Spinal cord (tissue), 10 donors: ENCODE measurements around the gene ZCCHC8. TPM values are rescaled to one million over a fixed set of nuclear protein-coding genes. Genes with fewer than 3 reads are reported as not detected.

Source experiments
- DNase-seq, 6 donors: peaks; one replicate each; pipeline versions ENCODE4 v3.0.0 to v3.0.0-alpha.2; 2013 to 2015; ENCODE audit warnings: low spot score in 6 of 6, low read depth in 4 of 6
- H3K27ac ChIP-seq: one replicate; pipeline ENCODE4 v1.5.1; 2013; ENCODE audit warnings: low read depth, low read length, control low read depth
- H3K27me3 ChIP-seq: one replicate; pipeline ENCODE4 v1.6.1; 2013; ENCODE audit warnings: low read length; ENCODE audit not compliant: control insufficient read depth, insufficient read depth
- H3K36me3 ChIP-seq: one replicate; pipeline ENCODE4 v1.6.1; 2013; ENCODE audit warnings: low read length; ENCODE audit not compliant: control insufficient read depth, insufficient read depth
- H3K4me1 ChIP-seq: one replicate; pipeline ENCODE4 v1.6.1; 2013; ENCODE audit warnings: low read length; ENCODE audit not compliant: control insufficient read depth, insufficient read depth
- H3K4me3 ChIP-seq: one replicate; pipeline ENCODE4 v1.5.1; 2013; ENCODE audit warnings: low read depth, low read length, control low read depth
- H3K9me3 ChIP-seq: one replicate; pipeline ENCODE4 v1.6.1; 2013; ENCODE audit warnings: low read length; ENCODE audit not compliant: control insufficient read depth, insufficient read depth
- WGBS: methylation state at CpG from one replicate; pipeline ENCODE4 v1.1.5; 2013; ENCODE audit warnings: missing lambda C conversion rate; ENCODE audit not compliant: insufficient coverage; 5-methylcytosine and 5-hydroxymethylcytosine counted together
- polyA plus RNA-seq, 2 donors: library from polyadenylated mRNA; unstranded; fragments of 120-200 nt; gene quantifications; one replicate each; pipeline ENCODE4 v1.2.1, GENCODE V29; 2013; ENCODE audit not compliant: insufficient read length in 2 of 2
- small RNA-seq: library from RNA; depleted of rRNA; stranded (forward); fragments of <200 nt; gene quantifications from one replicate; pipeline ENCODE3, GENCODE V24; 2014; ENCODE audit warnings: low replicate concordance
- total RNA-seq, 2 donors: library from RNA; depleted of rRNA in 1 of 2; stranded (reverse); fragments of 120-200 nt in 1 of 2; fragments of >200 nt in 1 of 2; gene quantifications; one replicate each; pipeline versions ENCODE4 v1.2.3 to v1.2.4, GENCODE V29; 2013 to 2014
- donor health status: healthy.

Gene ZCCHC8
- total and polyA plus RNA-seq, 4 donors, result 25.7 to 40.3 (median 31.3) TPM

GRCh38 chr12:122421821-122422729 is 78.7 kb downstream of the ZCCHC8 start, which contains the start of gene CLIP1:
TSS of gene CLIP1 (minus strand) at chr12:122422669. CDS start at chr12:122380452, 42,217 bp downstream.
- peak within 1 kb of the TSS; percentile 87 for H3K4me3 ChIP-seq
- H3K36me3 ChIP-seq, result peaks cover under 1% of the 10 kb centered on the region
- H3K4me1 ChIP-seq, result peaks cover 25% of the 10 kb centered on the region
- peak within 1 kb of the TSS; percentile 96 for H3K27ac ChIP-seq
- under 1% methylated on average over 118 of the region's 118 CpGs for WGBS
- DNase-seq, result peak in 4 of 6 donors; percentile 23 to 85 (median 56)
- no peaks in the 10 kb centered on the region for H3K9me3 ChIP-seq
- H3K27me3 ChIP-seq, result no peaks in the 10 kb centered on the region

Small RNA genes within 50 kb of the gene (small RNA-seq; reads per million reads assigned to genes)
- not detected for gene RF00411

Other genes starting within 250 kb of the ZCCHC8 start
- gene VPS33A, start 234.4 kb downstream of the ZCCHC8 start, total RNA-seq, result 10 to 100 TPM; 19.5 to 29.2 TPM
- 10 to 100 TPM; 23.2 TPM for gene VPS33A, start 234.4 kb downstream of the ZCCHC8 start, polyA plus RNA-seq
- gene CLIP1, start 78.3 kb downstream of the ZCCHC8 start, total RNA-seq, result 10 to 100 TPM; 52.1 to 53.6 TPM
- gene CLIP1, start 78.3 kb downstream of the ZCCHC8 start, polyA plus RNA-seq, result 10 to 100 TPM; 52.2 to 53.6 TPM
- gene RSRC2, start 26.0 kb upstream of the ZCCHC8 start, total RNA-seq, result 10 to 100 TPM; 75.4 to 98.2 TPM
- 100 to 1,000 TPM; 148 to 159 TPM for gene RSRC2, start 26.0 kb upstream of the ZCCHC8 start, polyA plus RNA-seq
- 10 to 100 TPM; 27.2 to 27.9 TPM for gene KNTC1, start 26.3 kb upstream of the ZCCHC8 start, total RNA-seq
- 10 to 100 TPM; 15.0 to 23.8 TPM for gene KNTC1, start 26.3 kb upstream of the ZCCHC8 start, polyA plus RNA-seq
- gene HCAR2, start 202.4 kb upstream of the ZCCHC8 start, total RNA-seq, result 1 to 10 TPM in 1 of 2 donors, under 1 TPM in 1; 0.44 to 1.1 TPM
- under 1 TPM; 0.25 to 0.26 TPM for gene HCAR2, start 202.4 kb upstream of the ZCCHC8 start, polyA plus RNA-seq
- 1 to 10 TPM in 1 of 2 donors, under 1 TPM in 1; 0.44 to 1.3 TPM for gene HCAR3, start 215.9 kb upstream of the ZCCHC8 start, total RNA-seq
- not detected for gene HCAR3, start 215.9 kb upstream of the ZCCHC8 start, polyA plus RNA-seq
- 1 to 10 TPM; 1.7 to 8.0 TPM for gene HCAR1, start 229.9 kb upstream of the ZCCHC8 start, total RNA-seq
- 1 to 10 TPM in 1 of 2 donors, under 1 TPM in 1; 0.84 to 2.1 TPM for gene HCAR1, start 229.9 kb upstream of the ZCCHC8 start, polyA plus RNA-seq